Fibroblast of skin of right biceps (primary cell): ENCODE results near the gene IVD.

Experiments
- DNase-seq: peaks from one replicate; pipeline ENCODE4 v3.0.0-alpha.2; 2013

IVD gene

GRCh38 chr15:40416056-40416455 is 10.5 kb downstream of the IVD start:
- no peak for DNase-seq

GRCh38 chr15:40418126-40418525 is 12.5 kb downstream of the IVD start:
- DNase-seq: no peak

- no peak for DNase-seq
These were observed 14.6 kb downstream of the IVD start for GRCh38 chr15:40420071-40420713.

GRCh38 chr15:40420793-40421192 is 15.2 kb downstream of the IVD start:
- DNase-seq: no peak

GRCh38 chr15:40421246-40422157 is 15.9 kb downstream of the IVD start:
- peak; percentile 57 for DNase-seq

GRCh38 chr15:40424483-40425115 is 19.0 kb downstream of the IVD start:
- DNase-seq: no peak

GRCh38 chr15:40425681-40426080 is 20.1 kb downstream of the IVD start:
- DNase-seq: no peak

- DNase-seq: no peak
These were observed 21.6 kb downstream of the IVD start for GRCh38 chr15:40427188-40427587.

- no peak for DNase-seq
These were observed 22.6 kb downstream of the IVD start for GRCh38 chr15:40428185-40428584.

- no peak for DNase-seq
These were observed 23.6 kb downstream of the IVD start for GRCh38 chr15:40429068-40429710.

- peak; percentile 63 for DNase-seq
These were observed 24.7 kb downstream of the IVD start for GRCh38 chr15:40430271-40430805.

GRCh38 chr15:40435023-40435709 is 29.6 kb downstream of the IVD start:
- no peak for DNase-seq

- DNase-seq: no peak
These were observed 30.1 kb downstream of the IVD start for GRCh38 chr15:40435710-40436089.

- no peak for DNase-seq
These were observed 30.7 kb downstream of the IVD start for GRCh38 chr15:40436116-40436891.

GRCh38 chr15:40436892-40437751 is 31.5 kb downstream of the IVD start:
- no peak for DNase-seq

- DNase-seq: no peak
These were observed 32.4 kb downstream of the IVD start for GRCh38 chr15:40437752-40438687.

GRCh38 chr15:40438712-40439111 is 33.1 kb downstream of the IVD start:
- no peak for DNase-seq

GRCh38 chr15:40439461-40439959 is 33.9 kb downstream of the IVD start:
- DNase-seq: no peak
